ENCODE data around the gene LTA4H. TPM values are rescaled to one million over a fixed set of nuclear protein-coding genes. Genes with fewer than 3 reads are reported as not detected.

Gene LTA4H
- polyA plus RNA-seq, 1 donor (not counting 4 experiments of a cell fraction or from before 2014, with no cell fraction given): 183 TPM

DNA sequence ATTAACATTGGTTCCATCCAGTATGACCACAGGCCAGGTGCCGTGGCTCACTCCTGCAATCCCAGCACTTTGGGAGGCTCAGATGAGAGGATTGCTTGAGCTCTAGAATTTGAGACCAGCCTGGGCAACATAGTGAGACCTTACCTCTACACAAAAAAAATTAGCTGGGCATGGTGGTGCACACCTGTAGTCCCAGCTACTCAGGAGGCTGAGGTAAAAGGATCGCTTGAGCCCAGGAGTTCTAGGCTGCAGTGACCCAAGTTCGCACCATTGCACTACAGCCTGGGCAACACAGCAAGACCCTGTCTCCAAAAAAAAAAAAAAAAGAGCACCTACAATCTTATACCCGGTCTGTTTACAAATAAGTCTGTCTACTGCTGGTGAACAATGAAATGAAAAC, 9.9 kb downstream of the LTA4H start:
- DNase-seq (ENCODE audit: low read depth, low spot score) (no peak), FAIRE-seq (no peak)
- H3K9me3 ChIP-seq (ENCODE audit: control insufficient read depth, low read depth, low read length): no peaks in the 10 kb centered on the region
- peaks cover 7% of the 10 kb centered on the region for H3K79me2 ChIP-seq (ENCODE audit: control insufficient read depth, insufficient read depth, low read length)
- TF ChIP-seq EZH2 (IDR thresholded peaks at IDR 0.05; ENCODE audit: low read length) (no peak), CTCF (optimal IDR thresholded peaks at IDR 0.05 in 1 of 3, IDR thresholded peaks at IDR 0.05 in 1 of 3, conservative IDR thresholded peaks at IDR 0.05 in 1 of 3; ENCODE audit: extremely low read depth in 1 of 3, insufficient read depth in 2 of 3, low read length in 3 of 3) (no peak)
- no peaks in the 10 kb centered on the region for H3K4me1 ChIP-seq (ENCODE audit: control insufficient read depth, extremely low read depth, insufficient read depth, low read length)
- H3K9ac ChIP-seq (ENCODE audit: control insufficient read depth, extremely low read depth, insufficient read depth, low read length): no peak overlapping the region
- no peak overlapping the region for H3K4me2 ChIP-seq (ENCODE audit: control insufficient read depth, extremely low read depth, insufficient read depth, low read depth, low read length)
- no peaks in the 10 kb centered on the region for H4K20me1 ChIP-seq (ENCODE audit: control insufficient read depth, extremely low read depth, insufficient read depth, low read length)
- H2AFZ ChIP-seq (ENCODE audit: control insufficient read depth, low read length): no peak overlapping the region
- H3K4me3 ChIP-seq (ENCODE audit: control insufficient read depth in 2 of 3, extremely low read depth in 1 of 3, insufficient read depth in 2 of 3, low read depth in 1 of 3, low read length in 3 of 3): no peak overlapping the region
- H3K27ac ChIP-seq (ENCODE audit: control insufficient read depth, insufficient read depth, low read length): no peak overlapping the region
- no peaks in the 10 kb centered on the region for H3K9me1 ChIP-seq (ENCODE audit: control insufficient read depth, extremely low read depth, insufficient read depth, low read length)
- dilution Hi-C loops (cut with MboI; ENCODE audit: extremely low pct_ligation_motif_present, low sequenced_read_pairs): no loop called here
- H3K36me3 ChIP-seq (ENCODE audit: control insufficient read depth in 2 of 2, extremely low read depth in 1 of 2, insufficient read depth in 2 of 2, low read length in 2 of 2): peaks cover 9 to 21% of the 10 kb centered on the region in 2 experiments
- no peaks in the 10 kb centered on the region for H3K27me3 ChIP-seq (ENCODE audit: control insufficient read depth, extremely low read depth, insufficient read depth, low read length)

- dilution Hi-C loops (cut with MboI; ENCODE audit: extremely low pct_ligation_motif_present, low sequenced_read_pairs): no loop called here
- Histone ChIP-seq H3K27me3 (ENCODE audit: control insufficient read depth, extremely low read depth, insufficient read depth, low read length) (no peaks in the 10 kb centered on the region), H3K36me3 (ENCODE audit: control insufficient read depth in 2 of 2, extremely low read depth in 1 of 2, insufficient read depth in 2 of 2, low read length in 2 of 2) (peaks cover 7 to 16% of the 10 kb centered on the region in 2 experiments), H3K9me1 (ENCODE audit: control insufficient read depth, extremely low read depth, insufficient read depth, low read length) (no peaks in the 10 kb centered on the region), H3K27ac (ENCODE audit: control insufficient read depth, insufficient read depth, low read length) (no peak overlapping the region), H3K79me2 (ENCODE audit: control insufficient read depth, insufficient read depth, low read length) (no peaks in the 10 kb centered on the region), H3K4me1 (ENCODE audit: control insufficient read depth, extremely low read depth, insufficient read depth, low read length) (no peaks in the 10 kb centered on the region), H3K4me3 (ENCODE audit: control insufficient read depth in 2 of 3, extremely low read depth in 1 of 3, insufficient read depth in 2 of 3, low read depth in 1 of 3, low read length in 3 of 3) (no peak overlapping the region), H2AFZ (ENCODE audit: control insufficient read depth, low read length) (no peak overlapping the region), H3K9me3 (ENCODE audit: control insufficient read depth, low read depth, low read length) (no peaks in the 10 kb centered on the region), H3K9ac (ENCODE audit: control insufficient read depth, extremely low read depth, insufficient read depth, low read length) (no peak overlapping the region), H4K20me1 (ENCODE audit: control insufficient read depth, extremely low read depth, insufficient read depth, low read length) (no peaks in the 10 kb centered on the region), H3K4me2 (ENCODE audit: control insufficient read depth, extremely low read depth, insufficient read depth, low read depth, low read length) (no peak overlapping the region)
- no peak for FAIRE-seq
- no peak for DNase-seq (ENCODE audit: low read depth, low spot score)
- TF ChIP-seq CTCF (optimal IDR thresholded peaks at IDR 0.05 in 1 of 3, IDR thresholded peaks at IDR 0.05 in 1 of 3, conservative IDR thresholded peaks at IDR 0.05 in 1 of 3; ENCODE audit: extremely low read depth in 1 of 3, insufficient read depth in 2 of 3, low read length in 3 of 3) (no peak), EZH2 (IDR thresholded peaks at IDR 0.05; ENCODE audit: low read length) (no peak)
These were observed 14.9 kb downstream of the LTA4H start for GRCh38 chr12:96020314-96021003.
